K562 (cell line): ENCODE data around the gene DYNLT2B. TPM values are rescaled to one million over a fixed set of nuclear protein-coding genes. Genes with fewer than 3 reads are reported as not detected.
A peak's percentile ranks its signal among the peaks of the same experiment; 100 is the strongest.

Experiments used
- AFF1 ChIP-seq, 2 experiments: fragments of 450-650 bp; IDR thresholded peaks; 2 replicates each; pipeline ENCODE4 v1.6.1; 2018; ENCODE audit warnings: mild to moderate bottlenecking in 2 of 2, low read depth in 1 of 2; ENCODE audit not compliant: partially characterized antibody in 2 of 2
- C11orf30 ChIP-seq: fragments of 450-650 bp; IDR thresholded peaks from 2 replicates; pipeline ENCODE4 v1.6.1; 2016; ENCODE audit warnings: low read depth, mild to moderate bottlenecking
- FOXM1 ChIP-seq, 2 experiments: fragments of 450-650 bp in 1 of 2; sonication (generic) in 1 of 2; formaldehyde crosslinking in 1 of 2; IDR thresholded peaks; 2 replicates each; pipeline versions ENCODE4 v1.6.1 to v1.9.0; 2017 to 2022; ENCODE audit warnings: low read depth in 2 of 2, mild to moderate bottlenecking in 2 of 2, missing genetic modification reagents in 1 of 2, moderate library complexity in 1 of 2
- GTF3C2 ChIP-seq: IDR thresholded peaks from 3 replicates; pipeline ENCODE4 v1.6.1; 2011; ENCODE audit warnings: borderline replicate concordance, mild to moderate bottlenecking, moderate library complexity; ENCODE audit not compliant: insufficient read length; ENCODE audit errors: extremely low read depth
- HDAC2 ChIP-seq: fragments of 450-650 bp; IDR thresholded peaks from 2 replicates; pipeline ENCODE4 v1.6.1; 2016; ENCODE audit warnings: mild to moderate bottlenecking
- ILF3 ChIP-seq: fragments of 450-650 bp; IDR thresholded peaks from 2 replicates; pipeline ENCODE4 v1.6.1; 2018; ENCODE audit warnings: antibody characterized with exemption, mild to moderate bottlenecking, moderate library complexity, borderline replicate concordance
- KLF16 ChIP-seq: IDR thresholded peaks from 2 replicates; pipeline ENCODE4 v1.6.1; 2016; ENCODE audit warnings: antibody characterized with exemption
- MAFG ChIP-seq: fragments of 450-650 bp; conservative IDR thresholded peaks from 2 replicates; pipeline ENCODE4 v1.6.1; 2016; ENCODE audit warnings: missing genetic modification characterization, missing compliant biosample characterization
- MAFK ChIP-seq: IDR thresholded peaks from 2 replicates; pipeline ENCODE4 v1.6.1; 2011; ENCODE audit warnings: low read length, improper control_type of control experiment
- NCOR1 ChIP-seq: fragments of 450-650 bp; IDR thresholded peaks from 2 replicates; pipeline ENCODE4 v1.6.1; 2016; ENCODE audit warnings: mild to moderate bottlenecking, moderate library complexity
- POLR2H ChIP-seq: IDR thresholded peaks from 2 replicates; pipeline ENCODE4 v1.6.1; 2016; ENCODE audit warnings: missing genetic modification characterization, low read depth, mild to moderate bottlenecking, control low read depth, missing compliant biosample characterization, moderate library complexity
- ZFP30 ChIP-seq: fragments of 250-450 bp; sonication (Bioruptor Pico); IDR thresholded peaks from 2 replicates; pipeline ENCODE4 v1.8.0; 2022; ENCODE audit warnings: moderate library complexity, mild to moderate bottlenecking, inconsistent platforms, borderline replicate concordance
- ZHX1 ChIP-seq: fragments of 150-350 bp; conservative IDR thresholded peaks from 2 replicates; pipeline ENCODE4 v1.6.1; 2014; ENCODE audit warnings: low read length
- ZNF316 ChIP-seq: fragments of 450-650 bp; IDR thresholded peaks from 2 replicates; pipeline ENCODE4 v1.6.1; 2016
- polyA plus RNA-seq, 8 experiments: library from polyadenylated mRNA; depleted of rRNA in 4 of 8; stranded (reverse) in 5 of 8; unstranded in 3 of 8; fragments of >200 nt; fragmentation: Nextera tagmentation in 2 of 8; fragmentation: Illumina TruSeq in 1 of 8; extraction: Ambion mirVana in 2 of 8; extraction: Trizol in 1 of 8; gene quantifications; 2 replicates each; pipeline versions ENCODE4 v1.2.1 to v1.2.3, GENCODE V29; 2011 to 2014; ENCODE audit warnings: inconsistent platforms in 1 of 8, missing spikeins in 1 of 8
- total RNA-seq, 7 experiments: library from RNA; depleted of rRNA in 6 of 7; stranded (reverse); fragments of >200 nt in 6 of 7; fragmentation: Illumina TruSeq in 2 of 7; extraction: Trizol in 2 of 7; gene quantifications; 2 replicates each; pipeline versions ENCODE4 v1.2.1 to v1.2.3, GENCODE V29; 2011 to 2021; ENCODE audit warnings: low replicate concordance in 1 of 7
- TF ChIP-seq, protein P1 (sequence below), 2 experiments: fragments of 450-650 bp; conservative IDR thresholded peaks; 2 replicates each; pipeline ENCODE4 v1.6.1; 2017; ENCODE audit warnings: mild to moderate bottlenecking in 2 of 2, moderate library complexity in 2 of 2

Gene DYNLT2B
- total and polyA plus RNA-seq, 9 of the 15 experiments (the other 6 are each of a cell fraction or from before 2014, with no cell fraction given), result 6.5 to 19.9 (median 8.7) TPM

GRCh38 chr3:196340466-196340865 is 22.4 kb upstream of the DYNLT2B start (continued):
- peak; percentile 73 for TF ChIP-seq MAFK
- TF ChIP-seq GTF3C2, result no peak
- no peak for TF ChIP-seq FOXM1 (IDR thresholded peaks at IDR 0.05; ENCODE audit: low read depth)
- no peak for TF ChIP-seq FOXM1 (CRISPR knock-in tag; IDR thresholded peaks at IDR 0.05; ENCODE audit: low read depth)
- peak; percentile 97 for TF ChIP-seq ZNF316
- TF ChIP-seq ZFP30 (CRISPR knock-in tag), result no peak
- TF ChIP-seq ZHX1, result no peak
- peak; percentile 79 for TF ChIP-seq MAFG (tag)
- peak in 1 of 2 experiments; percentile 67 for TF ChIP-seq AFF1 (IDR thresholded peaks at IDR 0.05; ENCODE audit: low read depth in 1 of 2, partially characterized antibody in 2 of 2)
- TF ChIP-seq C11orf30, result peak; percentile 95
- TF ChIP-seq, protein P1, sequence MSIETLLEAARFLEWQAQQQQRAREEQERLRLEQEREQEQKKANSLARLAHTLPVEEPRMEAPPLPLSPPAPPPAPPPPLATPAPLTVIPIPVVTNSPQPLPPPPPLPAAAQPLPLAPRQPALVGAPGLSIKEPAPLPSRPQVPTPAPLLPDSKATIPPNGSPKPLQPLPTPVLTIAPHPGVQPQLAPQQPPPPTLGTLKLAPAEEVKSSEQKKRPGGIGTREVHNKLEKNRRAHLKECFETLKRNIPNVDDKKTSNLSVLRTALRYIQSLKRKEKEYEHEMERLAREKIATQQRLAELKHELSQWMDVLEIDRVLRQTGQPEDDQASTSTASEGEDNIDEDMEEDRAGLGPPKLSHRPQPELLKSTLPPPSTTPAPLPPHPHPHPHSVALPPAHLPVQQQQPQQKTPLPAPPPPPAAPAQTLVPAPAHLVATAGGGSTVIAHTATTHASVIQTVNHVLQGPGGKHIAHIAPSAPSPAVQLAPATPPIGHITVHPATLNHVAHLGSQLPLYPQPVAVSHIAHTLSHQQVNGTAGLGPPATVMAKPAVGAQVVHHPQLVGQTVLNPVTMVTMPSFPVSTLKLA (conservative IDR thresholded peaks at IDR 0.05), result 0 out of 4 replicates have a peak, but pooled peaks of 1 of the 2 experiments have one; percentile 13
- TF ChIP-seq HDAC2, result no peak
- TF ChIP-seq POLR2H (tag), result 0 out of 2 replicates have a peak, but pooled peaks have one; percentile 53
- TF ChIP-seq KLF16, result no peak
- TF ChIP-seq ILF3, result peak; percentile 45; the same call in 1 of the 2 replicates
- TF ChIP-seq NCOR1, result peak; percentile 17; the same call in 1 of the 2 replicates
- TF ChIP-seq, all 486 proteins: peak for 19
